Lower lobe of right lung (tissue), 2 donors: ENCODE measurements around the gene ZNF266. TPM values are rescaled to one million over a fixed set of nuclear protein-coding genes. Genes with fewer than 3 reads are reported as not detected.

Experiments used
- ATAC-seq, 2 donors: fragments of 200-7000 bp; cut with Tn5 transposase; one replicate each; pipeline ENCODE4 v1.9.1; 2020 to 2022; ENCODE audit warnings: mild to moderate bottlenecking in 2 of 2, moderate library complexity in 2 of 2
- DNase-seq: peaks from one replicate; pipeline ENCODE4 v3.0.0-alpha.2; 2020
- H3K27ac ChIP-seq: fragments of 200-600 bp; one replicate; pipeline ENCODE4 v1.8.0; 2022
- H3K27me3 ChIP-seq: fragments of 200-600 bp; one replicate; pipeline ENCODE4 v1.8.0; 2022; ENCODE audit warnings: low read depth
- H3K36me3 ChIP-seq: fragments of 200-600 bp; one replicate; pipeline ENCODE4 v1.8.0; 2022; ENCODE audit warnings: mild to moderate bottlenecking
- H3K4me1 ChIP-seq: fragments of 200-600 bp; one replicate; pipeline ENCODE4 v1.8.0; 2022
- H3K4me3 ChIP-seq: fragments of 200-600 bp; one replicate; pipeline ENCODE4 v1.8.0; 2022; ENCODE audit warnings: mild to moderate bottlenecking
- H3K9me3 ChIP-seq: fragments of 200-600 bp; one replicate; pipeline ENCODE4 v1.8.0; 2022
- CTCF ChIP-seq: fragments of 200-600 bp; IDR thresholded peaks from one replicate; pipeline ENCODE4 v1.8.0; 2022; ENCODE audit warnings: antibody characterized with exemption, mild to moderate bottlenecking
- intact Hi-C: fragments of 100-400 bp; cut with DNase I; formaldehyde crosslinking; loops from one replicate; pipeline ENCODE4 v1.11.0; 2022
- total RNA-seq: library from RNA; stranded (reverse); fragmentation: NEBNext Ultra II Directional; extraction: Animal tissue kit (Norgen Biotek cat#: 25700); gene quantifications from one replicate; pipeline ENCODE4 v1.2.1, GENCODE V29; 2021
- donor health status: DM: no; HTN: yes; CAD: no; lungs with severe emphysema.

ZNF266 gene
- total RNA-seq, 1 donor from 2014 or later: 23.2 TPM

- TF ChIP-seq CTCF: no peak
- Histone ChIP-seq H3K9me3 (no peaks in the 10 kb centered on the region), H3K4me1 (peaks cover 10% of the 10 kb centered on the region), H3K27ac (no peak overlapping the region), H3K27me3 (no peaks in the 10 kb centered on the region), H3K36me3 (peaks cover 42% of the 10 kb centered on the region), H3K4me3 (no peak overlapping the region)
- ATAC-seq (no peak), DNase-seq (no peak)
- intact Hi-C loops: no loop called here
Measured at GRCh38 chr19:9430444-9430843, 4.9 kb downstream of the ZNF266 start.

GRCh38 chr19:9427941-9428340 is 7.4 kb downstream of the ZNF266 start:
- H3K4me1 ChIP-seq: no peaks in the 10 kb centered on the region
- no peak for ATAC-seq
- H3K27me3 ChIP-seq: no peaks in the 10 kb centered on the region
- peaks cover 56% of the 10 kb centered on the region for H3K36me3 ChIP-seq
- DNase-seq: no peak
- H3K9me3 ChIP-seq: peaks cover 15% of the 10 kb centered on the region
- H3K4me3 ChIP-seq: no peak overlapping the region
- TF ChIP-seq CTCF: no peak
- intact Hi-C loops: no loop called here
- no peak overlapping the region for H3K27ac ChIP-seq

GRCh38 chr19:9413240-9413954 is 22.0 kb downstream of the ZNF266 start:
- DNase-seq (no peak), ATAC-seq (no peak)
- Histone ChIP-seq H3K27me3 (no peaks in the 10 kb centered on the region), H3K4me1 (no peaks in the 10 kb centered on the region), H3K4me3 (no peak overlapping the region), H3K27ac (no peak overlapping the region), H3K9me3 (peaks cover 96% of the 10 kb centered on the region), H3K36me3 (peaks cover 50% of the 10 kb centered on the region)
- intact Hi-C loops: no loop called here
- TF ChIP-seq CTCF: no peak

DNA sequence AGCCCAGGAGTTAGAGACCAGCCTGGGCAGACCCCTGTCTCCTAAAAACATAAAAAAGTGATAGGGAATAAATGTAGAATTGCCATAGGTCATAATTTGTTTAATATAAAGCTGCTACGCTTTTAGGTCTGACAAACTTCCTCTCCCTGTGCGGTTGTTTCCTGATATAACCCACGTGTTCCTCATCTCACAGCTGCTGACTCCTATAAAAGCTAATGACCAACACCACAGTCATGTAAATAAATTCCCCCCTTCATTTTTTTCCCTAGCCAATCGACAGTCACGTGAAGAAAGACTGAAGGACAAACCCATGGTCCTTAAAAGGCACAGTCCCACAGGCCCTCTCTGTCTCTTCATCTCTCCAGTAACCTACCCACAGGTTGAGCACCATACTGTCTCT is 27.5 kb downstream of the ZNF266 start:
- intact Hi-C loops: no loop called here
- Histone ChIP-seq H3K9me3 (peaks cover 80% of the 10 kb centered on the region), H3K4me3 (no peak overlapping the region), H3K27ac (no peak overlapping the region), H3K27me3 (no peaks in the 10 kb centered on the region), H3K36me3 (no peaks in the 10 kb centered on the region), H3K4me1 (no peaks in the 10 kb centered on the region)
- no peak for TF ChIP-seq CTCF
- ATAC-seq (no peak), DNase-seq (no peak)

DNA sequence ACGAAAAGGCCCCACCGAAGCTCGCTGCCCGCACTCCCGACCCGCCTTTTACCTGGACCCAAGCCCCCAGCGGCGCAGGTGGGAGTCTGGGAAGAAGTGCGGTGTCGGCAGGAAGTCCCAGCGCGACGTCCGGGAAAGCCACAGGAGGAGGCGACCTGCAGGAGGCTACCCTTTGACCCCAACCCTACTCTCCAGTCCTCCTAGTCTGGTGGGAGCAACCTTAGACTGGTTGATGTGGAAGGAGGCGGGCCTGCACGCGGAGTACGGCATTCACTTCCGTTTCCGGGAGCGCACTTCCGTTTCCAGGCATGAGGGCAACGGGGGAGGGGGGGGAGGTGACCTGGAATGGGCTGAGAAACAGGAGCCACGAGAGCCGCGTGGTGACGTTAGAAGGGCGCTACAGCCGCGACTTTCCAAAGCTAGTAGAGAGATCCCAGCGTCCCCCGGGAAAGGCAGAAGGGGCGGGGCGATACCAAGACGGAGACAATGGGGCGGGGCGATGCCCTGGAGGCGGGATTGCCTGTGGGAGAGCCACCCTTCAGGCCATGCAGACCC is 28.5 kb downstream of the ZNF266 start:
- ATAC-seq: peak; percentile 70 to 83
- no peak for TF ChIP-seq CTCF
- no peaks in the 10 kb centered on the region for H3K27me3 ChIP-seq
- no peak overlapping the region for H3K27ac ChIP-seq
- H3K9me3 ChIP-seq: peaks cover 72% of the 10 kb centered on the region
- peak; percentile 65 for DNase-seq
- H3K4me1 ChIP-seq: no peaks in the 10 kb centered on the region
- H3K36me3 ChIP-seq: no peaks in the 10 kb centered on the region
- intact Hi-C loops: no loop called here
- H3K4me3 ChIP-seq: peak overlapping the region; percentile 58
